Caco-2 (cell line): ENCODE results near the gene KLHL30. TPM values are rescaled to one million over a fixed set of nuclear protein-coding genes. Genes with fewer than 3 reads are reported as not detected.

ENCODE experiments used
- BruUV-seq: library from RNA; stranded (reverse); fragments of 400-500 nt; replicated peaks from 2 replicates; lab custom pipeline; 2021; lab: Mats Ljungman, UMichigan
- CTCF ChIA-PET: fragments of 300-600 bp; sonication (Branson Sonifier 250); formaldehyde crosslinking; loops from one replicate; lab custom pipeline; 2022; ENCODE audit warnings: antibody characterized with exemption; lab: Charles Lee
- POLR2A ChIA-PET: fragments of 300-600 bp; sonication (Branson Sonifier 250); formaldehyde crosslinking; loops from one replicate; lab custom pipeline; 2022; ENCODE audit warnings: antibody characterized with exemption; lab: Charles Lee
- DNase-seq, 2 experiments: peaks; one replicate each; pipeline versions ENCODE4 v3.0.0 to v3.0.0-alpha.2; 2020 to 2022
- H3K27me3 ChIP-seq: replicated peaks from 2 replicates; pipeline ENCODE4 v1.6.0; 2011; ENCODE audit warnings: low read length; ENCODE audit not compliant: control insufficient read depth, insufficient read depth
- H3K36me3 ChIP-seq: 2 replicates; pipeline ENCODE4 v1.5.1; 2011; ENCODE audit warnings: low read length; ENCODE audit not compliant: control insufficient read depth, insufficient read depth
- H3K4me1 ChIP-seq: fragments of 250-450 bp; sonication (Bioruptor Pico); 2 replicates; pipeline ENCODE4 v1.5.1; 2020; ENCODE audit warnings: mild to moderate bottlenecking
- H3K4me3 ChIP-seq: 2 replicates; pipeline ENCODE4 v1.5.1; 2011; ENCODE audit warnings: low read depth, mild to moderate bottlenecking, control low read depth, low read length
- H3K9me3 ChIP-seq: fragments of 250-450 bp; sonication (Bioruptor Pico); 2 replicates; pipeline ENCODE4 v1.5.1; 2020; ENCODE audit warnings: mild to moderate bottlenecking, moderate library complexity
- H3K27ac Mint-ChIP-seq: one replicate; pipeline ENCODE4 v1.8.0; 2022; ENCODE audit warnings: mixed read lengths; ENCODE audit not compliant: unreplicated experiment
- H3K27me3 Mint-ChIP-seq: one replicate; pipeline ENCODE4 v1.8.0; 2022; ENCODE audit warnings: mixed read lengths; ENCODE audit not compliant: insufficient read depth, unreplicated experiment
- H3K36me3 Mint-ChIP-seq: one replicate; pipeline ENCODE4 v1.8.0; 2022; ENCODE audit warnings: mild to moderate bottlenecking, mixed read lengths; ENCODE audit not compliant: insufficient read depth, unreplicated experiment
- H3K4me1 Mint-ChIP-seq: one replicate; pipeline ENCODE4 v1.8.0; 2022; ENCODE audit warnings: low read depth, mixed read lengths; ENCODE audit not compliant: unreplicated experiment
- H3K4me3 Mint-ChIP-seq: one replicate; pipeline ENCODE4 v1.8.0; 2022; ENCODE audit warnings: mild to moderate bottlenecking, moderate library complexity, mixed read lengths; ENCODE audit not compliant: unreplicated experiment
- H3K9me3 Mint-ChIP-seq: one replicate; pipeline ENCODE4 v1.8.0; 2022; ENCODE audit warnings: mixed read lengths; ENCODE audit not compliant: unreplicated experiment
- CTCF ChIP-seq, 2 experiments: fragments of 200-600 bp in 1 of 2; IDR thresholded peaks; 1 replicate in 1 of 2; 2 replicates in 1 of 2; pipeline versions ENCODE4 v1.5.1 to v1.8.0; 2011 to 2022; ENCODE audit warnings: antibody characterized with exemption in 1 of 2, control low read depth in 1 of 2, inconsistent platforms in 1 of 2, low read depth in 1 of 2, low read length in 1 of 2, mild to moderate bottlenecking in 1 of 2, moderate library complexity in 1 of 2; ENCODE audit not compliant: insufficient read depth in 1 of 2, severe bottlenecking in 1 of 2, unreplicated experiment in 1 of 2
- intact Hi-C: fragments of 100-400 bp; cut with micrococcal nuclease; formaldehyde crosslinking; loops from one replicate; pipeline ENCODE4 v1.10.0; 2022; ENCODE audit not compliant: unreplicated experiment
- total RNA-seq: library from RNA; stranded (reverse); gene quantifications from 2 replicates; pipeline ENCODE4 v1.2.3, GENCODE V29; 2022

Gene KLHL30
- total RNA-seq, 1 experiment from 2014 or later, result 0.36 TPM

GRCh38 chr2:238146884-238147544 is 8.5 kb downstream of the KLHL30 start:
- CTCF ChIA-PET, result interaction anchor here (0.6 to 0.7 kb wide), 2 partner anchors 93 to 675 kb away, joined by 3 to 4 read pairs; no protein-coding TSS in a partner anchor
- no peaks in the 10 kb centered on the region for H3K27me3 ChIP-seq

GRCh38 chr2:238148981-238149380 is 10.5 kb downstream of the KLHL30 start:
- no peak for DNase-seq
- Histone ChIP-seq H3K27me3 (no peaks in the 10 kb centered on the region), H3K4me3 (no peak overlapping the region), H3K36me3 (no peaks in the 10 kb centered on the region), H3K4me1 (no peaks in the 10 kb centered on the region), H3K9me3 (no peaks in the 10 kb centered on the region)
- Mint-ChIP-seq H3K27me3 (no peaks in the 10 kb centered on the region), H3K36me3 (peaks cover under 1% of the 10 kb centered on the region), H3K27ac (no peak overlapping the region), H3K4me3 (no peak overlapping the region), H3K4me1 (no peaks in the 10 kb centered on the region), H3K9me3 (no peaks in the 10 kb centered on the region)
- ChIA-PET CTCF (no interaction called here), POLR2A (no interaction called here)
- TF ChIP-seq CTCF (IDR thresholded peaks at IDR 0.05; ENCODE audit: insufficient read depth in 1 of 2, low read depth in 1 of 2, low read length in 1 of 2, severe bottlenecking in 1 of 2, unreplicated experiment in 1 of 2), result no peak
- no TSS peak for BruUV-seq
- intact Hi-C loops, result no loop called here

More at GRCh38 chr2:238146884-238147544, 8.5 kb downstream of the KLHL30 start:
- no peaks in the 10 kb centered on the region for H3K9me3 ChIP-seq
- Mint-ChIP-seq H3K36me3 (no peaks in the 10 kb centered on the region), H3K4me3 (no peak overlapping the region), H3K4me1 (no peaks in the 10 kb centered on the region), H3K9me3 (no peaks in the 10 kb centered on the region), H3K27ac (no peak overlapping the region), H3K27me3 (no peaks in the 10 kb centered on the region)
- POLR2A ChIA-PET, result no interaction called here
- H3K36me3 ChIP-seq, result no peaks in the 10 kb centered on the region
- BruUV-seq, result no TSS peak
- H3K4me3 ChIP-seq, result no peak overlapping the region
- intact Hi-C loops, result no loop called here
- no peak for TF ChIP-seq CTCF (IDR thresholded peaks at IDR 0.05; ENCODE audit: insufficient read depth in 1 of 2, low read depth in 1 of 2, low read length in 1 of 2, severe bottlenecking in 1 of 2, unreplicated experiment in 1 of 2)
- no peaks in the 10 kb centered on the region for H3K4me1 ChIP-seq
- no peak for DNase-seq

- no peaks in the 10 kb centered on the region for H3K9me3 Mint-ChIP-seq
- Histone ChIP-seq H3K4me3 (no peak overlapping the region), H3K9me3 (no peaks in the 10 kb centered on the region), H3K36me3 (no peaks in the 10 kb centered on the region), H3K27me3 (no peaks in the 10 kb centered on the region), H3K4me1 (no peaks in the 10 kb centered on the region)
- no TSS peak for BruUV-seq
- H3K4me1 Mint-ChIP-seq, result no peaks in the 10 kb centered on the region
- no peak overlapping the region for H3K27ac Mint-ChIP-seq
- ChIA-PET POLR2A (no interaction called here), CTCF (no interaction called here)
- intact Hi-C loops, result loop anchor here (10.0 kb wide), 1 partner anchor 295 kb away; the partner anchor contains the start of gene RAMP1
- DNase-seq, result no peak
- H3K27me3 Mint-ChIP-seq, result no peaks in the 10 kb centered on the region
- TF ChIP-seq CTCF (IDR thresholded peaks at IDR 0.05; ENCODE audit: insufficient read depth in 1 of 2, low read depth in 1 of 2, low read length in 1 of 2, severe bottlenecking in 1 of 2, unreplicated experiment in 1 of 2), result no peak
- no peak overlapping the region for H3K4me3 Mint-ChIP-seq
- peaks cover 4% of the 10 kb centered on the region for H3K36me3 Mint-ChIP-seq
These were observed 11.5 kb downstream of the KLHL30 start for GRCh38 chr2:238149841-238150572.
